Sigmoid colon (tissue), 7 donors: ENCODE data around the gene HARBI1. TPM values are rescaled to one million over a fixed set of nuclear protein-coding genes. Genes with fewer than 3 reads are reported as not detected.

ENCODE experiments used
- DNase-seq: peaks from one replicate; pipeline ENCODE4 v3.0.0-alpha.2; 2019
- H3K27ac ChIP-seq, 4 donors: fragments of 200-600 bp; sonication (generic); one replicate each; pipeline ENCODE4 v1.5.1; 2016 to 2019; ENCODE audit warnings: mild to moderate bottlenecking in 1 of 4
- H3K27me3 ChIP-seq, 3 donors: fragments of 200-600 bp; sonication (generic); one replicate each; pipeline ENCODE4 v1.5.1; 2019; ENCODE audit warnings: mild to moderate bottlenecking in 1 of 3
- H3K36me3 ChIP-seq, 4 donors: fragments of 200-600 bp; sonication (generic); one replicate each; pipeline ENCODE4 v1.5.1; 2016 to 2019
- H3K4me1 ChIP-seq, 4 donors: fragments of 200-600 bp; sonication (generic); one replicate each; pipeline ENCODE4 v1.5.1; 2017 to 2019
- H3K4me3 ChIP-seq, 4 donors: fragments of 200-600 bp; sonication (generic); one replicate each; pipeline ENCODE4 v1.5.1; 2017 to 2019; ENCODE audit warnings: mild to moderate bottlenecking in 2 of 4, moderate library complexity in 1 of 4
- H3K9me3 ChIP-seq, 4 donors: fragments of 200-600 bp in 3 of 4; sonication (generic) in 3 of 4; one replicate each; pipeline versions ENCODE4 v1.5.1 to v1.6.1; 2013 to 2019
- EP300 ChIP-seq, 4 donors: sonication (generic); formaldehyde crosslinking; IDR thresholded peaks; one replicate each; pipeline ENCODE4 v1.6.1; 2017; ENCODE audit warnings: antibody characterized with exemption in 4 of 4
- POLR2A ChIP-seq, 2 donors: fragments of 450-650 bp; IDR thresholded peaks; one replicate each; pipeline ENCODE4 v1.6.1; 2016; ENCODE audit warnings: antibody characterized with exemption in 2 of 2, mild to moderate bottlenecking in 2 of 2, moderate library complexity in 2 of 2
- POLR2AphosphoS5 ChIP-seq, 4 donors: sonication (generic); formaldehyde crosslinking; IDR thresholded peaks; one replicate each; pipeline ENCODE4 v1.6.1; 2017; ENCODE audit warnings: antibody characterized with exemption in 4 of 4
- WGBS, 2 donors: extraction: QIAGEN DNeasy Blood & Tissue Kit; methylation state at CpG; one replicate each; pipeline ENCODE4 v1.1.7; 2013; 5-methylcytosine and 5-hydroxymethylcytosine counted together
- intact Hi-C: fragments of 100-400 bp; cut with DNase I; formaldehyde crosslinking; loops from one replicate; pipeline ENCODE4 v1.15.1; 2023
- polyA plus RNA-seq, 3 donors: library from polyadenylated mRNA; stranded (reverse); fragments of 200-250 nt; gene quantifications; one replicate each; pipeline ENCODE4 v1.2.3, GENCODE V29; 2013
- total RNA-seq, 4 donors: library from RNA; depleted of rRNA; stranded (reverse); fragments of >200 nt; gene quantifications; one replicate each; pipeline ENCODE4 v1.1.0, GENCODE V29; 2016
- TF ChIP-seq, protein P1 (sequence below), 4 experiments: fragments of 450-650 bp in 3 of 4; fragments of 200-600 bp in 1 of 4; IDR thresholded peaks; one replicate each; pipeline ENCODE4 v1.5.1; 2016 to 2019; ENCODE audit warnings: antibody characterized with exemption in 4 of 4, mild to moderate bottlenecking in 3 of 4, moderate library complexity in 2 of 4
- donor health status: healthy with polysubstance abuse.
- donor health status: Bipolar disorder and iron deficiency.
- donor health status: healthy.

The HARBI1 gene
- total and polyA plus RNA-seq, 7 donors = 1.6 to 8.9 (median 4.4) TPM

DNA sequence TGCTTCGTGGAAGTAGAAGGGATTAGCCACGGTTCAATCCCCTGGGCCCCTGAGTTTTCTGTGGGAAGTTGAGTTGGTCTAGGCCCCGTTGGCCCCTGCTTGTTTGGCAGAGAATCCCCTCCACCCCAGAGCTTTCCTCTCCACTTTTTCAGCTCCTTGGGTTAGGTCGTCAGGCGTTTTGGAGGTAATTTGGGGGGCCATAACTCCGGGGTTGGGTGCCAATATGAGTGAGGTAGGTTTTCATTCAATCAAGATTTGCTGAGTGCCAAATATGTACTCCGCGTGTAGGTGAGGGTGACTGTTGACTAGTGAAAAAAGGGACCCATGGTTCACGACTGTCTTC, 916 bp upstream of the HARBI1 start:
- no peak for DNase-seq
- Histone ChIP-seq H3K4me1 (peaks cover 0 to 36% (median 29%) of the 10 kb centered on the region in 4 donors), H3K27ac (peak overlapping the region; percentile 92 to 97 (median 92)), H3K4me3 (peak overlapping the region; percentile 71 to 97 (median 83)), H3K9me3 (no peaks in the 10 kb centered on the region), H3K27me3 (no peaks in the 10 kb centered on the region), H3K36me3 (peaks cover 0 to 27% (median 0%) of the 10 kb centered on the region in 4 donors)
- intact Hi-C loops = loop anchor here (2.0 to 10.0 kb wide), 3 partner anchors 61 to 493 kb away; partner anchors contain the start of gene PHF21A
- TF ChIP-seq, protein P1, sequence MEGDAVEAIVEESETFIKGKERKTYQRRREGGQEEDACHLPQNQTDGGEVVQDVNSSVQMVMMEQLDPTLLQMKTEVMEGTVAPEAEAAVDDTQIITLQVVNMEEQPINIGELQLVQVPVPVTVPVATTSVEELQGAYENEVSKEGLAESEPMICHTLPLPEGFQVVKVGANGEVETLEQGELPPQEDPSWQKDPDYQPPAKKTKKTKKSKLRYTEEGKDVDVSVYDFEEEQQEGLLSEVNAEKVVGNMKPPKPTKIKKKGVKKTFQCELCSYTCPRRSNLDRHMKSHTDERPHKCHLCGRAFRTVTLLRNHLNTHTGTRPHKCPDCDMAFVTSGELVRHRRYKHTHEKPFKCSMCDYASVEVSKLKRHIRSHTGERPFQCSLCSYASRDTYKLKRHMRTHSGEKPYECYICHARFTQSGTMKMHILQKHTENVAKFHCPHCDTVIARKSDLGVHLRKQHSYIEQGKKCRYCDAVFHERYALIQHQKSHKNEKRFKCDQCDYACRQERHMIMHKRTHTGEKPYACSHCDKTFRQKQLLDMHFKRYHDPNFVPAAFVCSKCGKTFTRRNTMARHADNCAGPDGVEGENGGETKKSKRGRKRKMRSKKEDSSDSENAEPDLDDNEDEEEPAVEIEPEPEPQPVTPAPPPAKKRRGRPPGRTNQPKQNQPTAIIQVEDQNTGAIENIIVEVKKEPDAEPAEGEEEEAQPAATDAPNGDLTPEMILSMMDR (IDR thresholded peaks at IDR 0.05) = peak in 1 of 4 experiments; percentile 9
- TF ChIP-seq POLR2A (IDR thresholded peaks at IDR 0.05) = no peak
- 1 to 4% methylated on average over 9 of the region's 9 CpGs for WGBS, 2 donors

- peaks cover 0 to 16% (median 0%) of the 10 kb centered on the region in 4 donors for H3K36me3 ChIP-seq
- DNase-seq = no peak
- 1 to 4% methylated on average over 15 of the region's 15 CpGs for WGBS, 2 donors
- H3K9me3 ChIP-seq = no peaks in the 10 kb centered on the region
- intact Hi-C loops = loop anchor here (2.0 to 10.0 kb wide), 3 partner anchors 59 to 492 kb away; partner anchors contain the start of gene PHF21A
- peak overlapping the region; percentile 92 to 97 (median 92) for H3K27ac ChIP-seq
- H3K4me3 ChIP-seq = peak overlapping the region; percentile 71 to 97 (median 83)
- H3K4me1 ChIP-seq = peaks cover 0 to 36% (median 29%) of the 10 kb centered on the region in 4 donors
- no peaks in the 10 kb centered on the region for H3K27me3 ChIP-seq
- peak in 1 of 2 donors; percentile 13 for TF ChIP-seq POLR2A (IDR thresholded peaks at IDR 0.05)
- TF ChIP-seq POLR2AphosphoS5 (IDR thresholded peaks at IDR 0.05) = peak in 1 of 4 donors; percentile 62
- no peak for TF ChIP-seq EP300 (IDR thresholded peaks at IDR 0.05)
- TF ChIP-seq, protein P1 (IDR thresholded peaks at IDR 0.05) = no peak
Measured at GRCh38 chr11:46616551-46617133, 385 bp downstream of the HARBI1 start.

- intact Hi-C loops = loop anchor here (2.0 to 10.0 kb wide), 3 partner anchors 58 to 491 kb away; partner anchors contain the start of gene PHF21A
- DNase-seq = no peak
- H3K27ac ChIP-seq = no peak overlapping the region
- TF ChIP-seq EP300 (IDR thresholded peaks at IDR 0.05) (no peak), POLR2AphosphoS5 (IDR thresholded peaks at IDR 0.05) (no peak), POLR2A (IDR thresholded peaks at IDR 0.05) (no peak)
- TF ChIP-seq, protein P1 (IDR thresholded peaks at IDR 0.05) = no peak
- H3K4me3 ChIP-seq = no peak overlapping the region
- H3K36me3 ChIP-seq = peaks cover 0 to 7% (median 0%) of the 10 kb centered on the region in 4 donors
- H3K27me3 ChIP-seq = no peaks in the 10 kb centered on the region
- H3K9me3 ChIP-seq = no peaks in the 10 kb centered on the region
- 96% methylated on average over 7 of the region's 7 CpGs for WGBS, 2 donors
- H3K4me1 ChIP-seq = peaks cover 0 to 36% (median 29%) of the 10 kb centered on the region in 4 donors
Measured at GRCh38 chr11:46615756-46616155, 1.3 kb downstream of the HARBI1 start.

DNA sequence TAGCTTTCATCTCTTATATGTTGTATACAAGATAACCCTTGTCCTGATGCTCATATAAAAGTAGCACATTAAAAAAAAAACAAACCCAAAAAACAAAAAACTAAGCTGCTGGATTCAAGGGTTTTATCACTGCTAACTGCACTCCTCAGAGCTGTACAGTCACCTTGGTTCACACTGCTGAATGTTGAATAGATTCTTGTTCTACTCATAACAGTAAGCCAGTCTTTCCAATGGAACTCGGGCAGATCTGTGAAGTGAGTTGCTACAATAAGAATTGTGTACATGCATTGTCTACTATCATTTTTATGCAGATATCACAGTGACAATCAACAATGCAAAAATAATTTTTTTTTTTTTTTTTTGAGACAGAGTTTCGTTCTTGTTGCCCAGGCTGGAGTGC, 4.7 kb downstream of the HARBI1 start:
- WGBS, 2 donors = 80 to 89% methylated on average over 2 of the region's 2 CpGs
- Histone ChIP-seq H3K4me3 (no peak overlapping the region), H3K4me1 (peaks cover 0 to 16% (median 14%) of the 10 kb centered on the region in 4 donors), H3K27ac (no peak overlapping the region), H3K27me3 (no peaks in the 10 kb centered on the region), H3K36me3 (no peaks in the 10 kb centered on the region), H3K9me3 (no peaks in the 10 kb centered on the region)
- intact Hi-C loops = loop anchor here (10.0 kb wide), 1 partner anchor 488 kb away; the partner anchor contains the start of gene PHF21A
- no peak for TF ChIP-seq POLR2A (IDR thresholded peaks at IDR 0.05)
- TF ChIP-seq, protein P1 (IDR thresholded peaks at IDR 0.05) = no peak
- TF ChIP-seq POLR2AphosphoS5 (IDR thresholded peaks at IDR 0.05) = no peak
- no peak for TF ChIP-seq EP300 (IDR thresholded peaks at IDR 0.05)
- no peak for DNase-seq
